Transverse colon (tissue), 4 donors: ENCODE data around the gene SLC6A18. TPM values are rescaled to one million over a fixed set of nuclear protein-coding genes. Genes with fewer than 3 reads are reported as not detected.

Experiments used
- DNase-seq: peaks from one replicate; pipeline ENCODE4 v3.0.0-alpha.2; 2019
- H3K27ac ChIP-seq, 4 donors: fragments of 200-600 bp; sonication (generic); 2 replicates each; pipeline ENCODE4 v1.5.1; 2016 to 2018; ENCODE audit warnings: inconsistent platforms in 4 of 4
- H3K27me3 ChIP-seq: fragments of 200-600 bp; sonication (generic); 2 replicates; pipeline ENCODE4 v1.5.1; 2017; ENCODE audit warnings: inconsistent platforms
- H3K36me3 ChIP-seq, 4 donors: fragments of 200-600 bp; sonication (generic); 2 replicates each; pipeline ENCODE4 v1.5.1; 2017 to 2019; ENCODE audit warnings: inconsistent platforms in 4 of 4
- H3K4me1 ChIP-seq, 4 donors: fragments of 200-600 bp; sonication (generic); 2 replicates each; pipeline ENCODE4 v1.5.1; 2017 to 2020; ENCODE audit warnings: inconsistent platforms in 4 of 4
- H3K4me3 ChIP-seq, 4 donors: fragments of 200-600 bp; sonication (generic); 1 replicate in 1 of 4; 2 replicates in 3 of 4; pipeline versions ENCODE4 v1.5.1 to v1.6.1; 2017 to 2019; ENCODE audit warnings: inconsistent platforms in 4 of 4
- H3K9me3 ChIP-seq, 2 donors: fragments of 200-600 bp; sonication (generic); 2 replicates each; pipeline ENCODE4 v1.5.1; 2017 to 2019; ENCODE audit warnings: inconsistent platforms in 2 of 2
- EP300 ChIP-seq: sonication (generic); formaldehyde crosslinking; IDR thresholded peaks from one replicate; pipeline ENCODE4 v1.6.1; 2017; ENCODE audit warnings: antibody characterized with exemption, low read depth
- POLR2A ChIP-seq: fragments of 450-650 bp; IDR thresholded peaks from one replicate; pipeline ENCODE4 v1.6.1; 2016; ENCODE audit warnings: antibody characterized with exemption, mild to moderate bottlenecking, moderate library complexity
- POLR2AphosphoS5 ChIP-seq, 3 donors: sonication (generic); formaldehyde crosslinking; IDR thresholded peaks; one replicate each; pipeline ENCODE4 v1.6.1; 2016; ENCODE audit warnings: antibody characterized with exemption in 3 of 3
- WGBS, 2 donors: methylation state at CpG; one replicate each; pipeline ENCODE4 v1.1.5; 2018; ENCODE audit warnings: low coverage in 1 of 2; 5-methylcytosine and 5-hydroxymethylcytosine counted together
- in situ Hi-C, 4 donors: fragments of 200-750 bp; cut with MboI; loops; one replicate each; pipeline versions ENCODE4 v1.15.0 to v1.15.1; 2017; ENCODE audit warnings: low sequenced_read_pairs in 3 of 4, low pct_ligation_motif_present in 1 of 4, low pct_unique_long_range_greater_than_20kb in 1 of 4
- intact Hi-C: fragments of 100-400 bp; cut with DNase I; formaldehyde crosslinking; loops from one replicate; pipeline ENCODE4 v1.15.1; 2023; ENCODE audit warnings: low total_unique reads
- total RNA-seq, 4 donors: library from RNA; depleted of rRNA; stranded (reverse); fragments of >200 nt; gene quantifications; one replicate each; pipeline ENCODE4 v1.1.0, GENCODE V29; 2016
- TF ChIP-seq, protein P1 (sequence below), 5 experiments: fragments of 200-600 bp in 3 of 5; fragments of 450-650 bp in 2 of 5; sonication (generic) in 3 of 5; IDR thresholded peaks; 1 replicate in 2 of 5; 2 replicates in 3 of 5; pipeline ENCODE4 v1.5.1; 2016 to 2017; ENCODE audit warnings: antibody characterized with exemption in 5 of 5, inconsistent platforms in 3 of 5, mild to moderate bottlenecking in 2 of 5, moderate library complexity in 1 of 5

The SLC6A18 gene
- total RNA-seq, 4 donors from 2014 or later, result not detected

DNA sequence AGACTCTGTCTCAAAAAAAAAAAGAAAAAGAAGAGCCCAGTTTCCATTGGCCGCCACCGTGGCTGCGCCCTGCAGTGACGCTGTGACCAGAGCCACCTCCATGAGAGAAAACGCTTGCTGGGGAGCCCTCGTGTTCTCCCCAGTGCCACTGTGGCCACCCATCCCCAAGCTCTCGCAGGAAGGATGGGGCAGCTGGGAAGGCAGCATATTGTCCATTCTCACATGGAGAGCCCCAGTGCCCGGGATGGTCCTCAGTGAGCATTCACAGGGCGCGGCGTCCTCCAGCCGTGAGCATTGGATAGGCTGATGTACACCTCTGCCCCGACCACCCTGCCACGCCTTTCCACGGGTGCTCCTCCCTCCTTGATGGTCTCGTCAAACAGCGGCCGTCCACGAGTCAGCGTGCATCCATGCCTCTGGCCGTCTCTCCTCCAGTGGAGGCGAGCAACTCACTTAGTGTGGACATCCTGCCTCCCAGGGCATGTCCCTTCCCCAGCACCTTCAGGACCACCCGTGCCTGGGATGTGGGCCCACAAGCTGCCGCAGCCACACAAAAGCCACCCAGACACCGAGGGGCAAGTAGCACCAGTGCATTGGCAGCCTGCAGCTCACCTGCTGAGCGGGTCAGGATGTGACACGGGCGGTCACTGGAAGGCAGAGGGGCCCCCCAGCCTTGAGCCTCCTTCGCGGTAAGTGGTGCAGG is 47.2 kb upstream of the SLC6A18 start:
- H3K27ac ChIP-seq, result no peak overlapping the region
- no peaks in the 10 kb centered on the region for H3K9me3 ChIP-seq
- in situ Hi-C loops, result loop anchor here in 3 of 4 donors (10.0 to 25.0 kb wide), 2 partner anchors 459 to 467 kb away; no protein-coding TSS in a partner anchor
- TF ChIP-seq, protein P1, sequence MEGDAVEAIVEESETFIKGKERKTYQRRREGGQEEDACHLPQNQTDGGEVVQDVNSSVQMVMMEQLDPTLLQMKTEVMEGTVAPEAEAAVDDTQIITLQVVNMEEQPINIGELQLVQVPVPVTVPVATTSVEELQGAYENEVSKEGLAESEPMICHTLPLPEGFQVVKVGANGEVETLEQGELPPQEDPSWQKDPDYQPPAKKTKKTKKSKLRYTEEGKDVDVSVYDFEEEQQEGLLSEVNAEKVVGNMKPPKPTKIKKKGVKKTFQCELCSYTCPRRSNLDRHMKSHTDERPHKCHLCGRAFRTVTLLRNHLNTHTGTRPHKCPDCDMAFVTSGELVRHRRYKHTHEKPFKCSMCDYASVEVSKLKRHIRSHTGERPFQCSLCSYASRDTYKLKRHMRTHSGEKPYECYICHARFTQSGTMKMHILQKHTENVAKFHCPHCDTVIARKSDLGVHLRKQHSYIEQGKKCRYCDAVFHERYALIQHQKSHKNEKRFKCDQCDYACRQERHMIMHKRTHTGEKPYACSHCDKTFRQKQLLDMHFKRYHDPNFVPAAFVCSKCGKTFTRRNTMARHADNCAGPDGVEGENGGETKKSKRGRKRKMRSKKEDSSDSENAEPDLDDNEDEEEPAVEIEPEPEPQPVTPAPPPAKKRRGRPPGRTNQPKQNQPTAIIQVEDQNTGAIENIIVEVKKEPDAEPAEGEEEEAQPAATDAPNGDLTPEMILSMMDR (IDR thresholded peaks at IDR 0.05), result no peak
- TF ChIP-seq EP300 (no peak), POLR2AphosphoS5 (IDR thresholded peaks at IDR 0.05) (no peak), POLR2A (no peak)
- H3K4me1 ChIP-seq, result peaks cover 0 to 22% (median 15%) of the 10 kb centered on the region in 4 donors
- H3K4me3 ChIP-seq, result no peak overlapping the region
- intact Hi-C loops, result no loop called here
- 89% methylated on average over 27 of the region's 30 CpGs; no CpG with 5 or more reads in 1 of the 2 donors for WGBS, 2 donors
- no peak for DNase-seq
- H3K27me3 ChIP-seq, result peaks cover 4% of the 10 kb centered on the region
- no peaks in the 10 kb centered on the region for H3K36me3 ChIP-seq

DNA sequence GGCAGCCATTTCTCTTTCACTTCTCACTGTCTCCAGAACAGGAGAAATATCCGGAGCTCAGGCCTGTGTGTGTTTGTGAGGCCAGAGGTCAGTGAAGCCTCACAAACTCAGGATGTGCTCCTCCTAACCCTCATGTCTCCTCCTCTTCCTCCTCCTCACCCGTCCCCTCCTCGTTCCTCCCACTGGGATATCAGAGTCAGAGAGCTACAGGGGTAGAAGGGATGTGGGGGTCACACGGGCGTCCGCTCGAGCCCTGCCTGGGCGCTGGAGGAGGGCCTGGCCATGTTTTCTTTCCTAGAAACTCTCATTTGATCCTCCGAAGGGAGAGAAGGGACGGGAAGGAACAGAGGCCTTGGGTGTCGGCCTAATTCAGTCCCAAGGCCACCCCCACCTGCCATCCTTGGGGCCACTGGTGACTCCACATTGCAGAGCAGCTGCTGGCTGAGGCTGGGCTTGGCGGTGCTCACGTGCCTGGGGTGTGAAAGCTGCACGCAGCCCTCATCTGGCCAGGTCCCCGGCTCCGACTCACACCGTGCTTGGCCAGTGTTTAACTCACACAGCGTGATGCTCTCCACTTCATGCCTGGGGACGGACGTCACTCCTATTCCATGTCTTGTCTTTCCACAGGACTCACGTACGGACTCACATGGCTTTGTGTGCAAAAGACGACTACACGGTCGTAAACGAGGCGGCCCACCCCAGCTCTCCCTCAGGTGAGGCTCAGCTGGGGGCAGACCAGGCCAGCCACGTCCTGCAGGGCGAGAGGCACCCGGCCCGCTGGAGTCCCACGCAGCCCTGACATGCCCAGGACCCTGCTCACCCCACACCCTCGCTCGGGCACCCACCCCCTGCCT is 46.4 kb upstream of the SLC6A18 start:
- Histone ChIP-seq H3K36me3 (no peaks in the 10 kb centered on the region), H3K4me3 (no peak overlapping the region), H3K27me3 (peaks cover 4% of the 10 kb centered on the region), H3K27ac (no peak overlapping the region), H3K9me3 (no peaks in the 10 kb centered on the region), H3K4me1 (peaks cover 0 to 28% (median 23%) of the 10 kb centered on the region in 4 donors)
- intact Hi-C loops (no loop called here), in situ Hi-C loops (loop anchor here in 3 of 4 donors (10.0 to 25.0 kb wide), 2 partner anchors 459 to 466 kb away; no protein-coding TSS in a partner anchor)
- TF ChIP-seq, protein P1 (IDR thresholded peaks at IDR 0.05), result no peak
- TF ChIP-seq POLR2AphosphoS5 (IDR thresholded peaks at IDR 0.05), result no peak
- no peak for TF ChIP-seq POLR2A
- no peak for TF ChIP-seq EP300
- 78% methylated on average over 13 of the region's 34 CpGs; no CpG with 5 or more reads in 1 of the 2 donors for WGBS, 2 donors
- DNase-seq, result no peak

DNA sequence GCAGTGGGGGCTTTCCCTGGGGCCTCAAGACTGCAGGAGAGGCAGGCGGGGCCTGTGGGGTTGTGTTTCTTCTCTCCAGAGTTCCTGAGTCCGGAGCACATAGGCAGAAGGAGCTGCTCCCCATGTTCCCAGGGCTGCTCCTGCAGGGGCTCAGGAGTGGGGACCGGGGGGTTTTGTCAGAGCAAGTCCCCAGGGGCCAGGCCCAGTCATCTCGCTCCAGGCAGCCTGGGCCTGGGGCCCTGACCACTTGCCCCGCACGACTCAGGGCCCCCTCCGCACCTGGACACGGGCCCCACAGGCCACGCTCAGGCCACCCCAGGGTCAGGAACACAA is 45.8 kb upstream of the SLC6A18 start:
- no peaks in the 10 kb centered on the region for H3K36me3 ChIP-seq
- 90% methylated on average over 2 of the region's 9 CpGs; no CpG with 5 or more reads in 1 of the 2 donors for WGBS, 2 donors
- no peak for TF ChIP-seq EP300
- TF ChIP-seq, protein P1 (IDR thresholded peaks at IDR 0.05), result no peak
- no peak for TF ChIP-seq POLR2A
- in situ Hi-C loops, result loop anchor here in 3 of 4 donors (10.0 to 25.0 kb wide), 2 partner anchors 458 to 465 kb away; no protein-coding TSS in a partner anchor
- H3K27me3 ChIP-seq, result no peaks in the 10 kb centered on the region
- intact Hi-C loops, result no loop called here
- no peaks in the 10 kb centered on the region for H3K9me3 ChIP-seq
- DNase-seq, result no peak
- no peak overlapping the region for H3K27ac ChIP-seq
- no peak overlapping the region for H3K4me3 ChIP-seq
- H3K4me1 ChIP-seq, result peaks cover 0 to 29% (median 24%) of the 10 kb centered on the region in 4 donors

DNA sequence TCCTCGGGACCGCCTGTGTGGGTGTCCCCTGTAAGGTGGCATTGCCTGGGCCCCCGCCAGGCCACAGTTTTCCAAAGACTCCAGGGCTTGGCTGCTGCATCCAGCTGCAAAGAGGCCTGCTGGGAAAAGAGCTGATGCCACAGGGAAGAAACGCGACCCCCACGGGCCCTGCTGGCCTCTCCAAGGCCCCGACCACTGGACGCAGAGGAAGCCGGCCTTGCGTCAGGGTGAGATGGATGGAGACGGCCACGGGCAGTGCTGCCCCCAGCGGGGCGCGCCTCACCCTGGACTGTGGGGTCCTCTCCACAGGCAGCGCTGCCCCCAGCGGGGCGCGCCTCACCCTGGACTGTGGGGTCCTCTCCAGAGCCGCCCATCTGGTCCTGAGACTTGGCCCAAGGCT is 45.1 kb upstream of the SLC6A18 start:
- intact Hi-C loops (no loop called here), in situ Hi-C loops (loop anchor here in 1 of 4 donors (25.0 kb wide), 1 partner anchor 457 kb away; no protein-coding TSS in a partner anchor)
- Histone ChIP-seq H3K27ac (no peak overlapping the region), H3K4me3 (no peak overlapping the region), H3K4me1 (peaks cover 0 to 29% (median 24%) of the 10 kb centered on the region in 4 donors), H3K27me3 (no peaks in the 10 kb centered on the region), H3K9me3 (no peaks in the 10 kb centered on the region), H3K36me3 (no peaks in the 10 kb centered on the region)
- no peak for DNase-seq
- WGBS, 2 donors, result 95% methylated on average over 17 of the region's 20 CpGs; no CpG with 5 or more reads in 1 of the 2 donors
- TF ChIP-seq POLR2AphosphoS5 (IDR thresholded peaks at IDR 0.05), result no peak
- TF ChIP-seq EP300, result no peak
- TF ChIP-seq POLR2A, result no peak
- TF ChIP-seq, protein P1 (IDR thresholded peaks at IDR 0.05), result no peak
